GM21529 (cell line): ENCODE data around the gene UNC119.
"Not testable (repeated sequence)": the region's sequence is repeated elsewhere in the genome, so short reads cannot be mapped to it uniquely, and the experiment has no call there.

ENCODE experiments used
- ATAC-seq: cut with Tn5 transposase; IDR thresholded peaks from one replicate; pipeline ENCODE4 v1.9.1; 2021; ENCODE audit not compliant: unreplicated experiment

The UNC119 gene

DNA sequence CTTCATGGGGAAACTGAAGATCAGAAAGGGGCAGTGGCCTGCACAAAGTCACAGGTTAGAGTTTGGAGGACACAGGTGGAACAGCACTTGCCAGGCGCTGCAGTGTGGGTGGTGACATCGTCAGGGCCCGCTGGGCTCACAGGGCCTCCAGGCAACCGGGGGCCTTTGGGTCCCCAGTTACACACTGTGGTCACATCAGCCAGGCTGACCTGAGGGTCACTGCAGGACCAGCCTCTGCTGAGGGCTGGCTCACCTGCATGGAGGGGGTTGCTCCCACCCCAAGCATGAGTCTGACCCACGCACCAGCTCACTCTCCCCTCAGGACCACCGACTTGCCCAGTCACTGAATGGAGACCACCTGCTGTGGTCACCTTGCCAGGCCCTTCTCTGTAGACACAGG lies 29.2 kb downstream of the UNC119 start:
- ATAC-seq, result no peak

DNA sequence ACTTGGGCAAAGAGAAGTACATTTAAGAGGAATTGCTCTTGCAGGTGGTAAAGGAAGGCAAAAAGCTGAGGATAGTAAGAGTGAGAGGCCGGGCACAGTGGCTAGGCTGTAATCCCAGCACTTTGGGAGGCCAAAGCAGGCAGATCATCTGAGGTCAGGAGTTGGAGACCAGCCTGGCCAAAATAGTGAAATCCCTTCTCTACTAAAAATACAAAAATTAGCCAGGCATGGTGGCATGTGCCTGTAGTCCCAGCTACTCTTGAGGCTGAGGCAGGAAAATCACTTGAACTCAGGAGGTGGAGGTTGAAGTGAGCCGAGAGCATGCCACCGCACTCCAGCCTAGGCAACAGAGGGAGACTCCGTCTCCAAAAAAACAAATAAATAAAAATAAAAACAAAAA lies 30.1 kb downstream of the UNC119 start:
- not testable (repeated sequence) for ATAC-seq

DNA sequence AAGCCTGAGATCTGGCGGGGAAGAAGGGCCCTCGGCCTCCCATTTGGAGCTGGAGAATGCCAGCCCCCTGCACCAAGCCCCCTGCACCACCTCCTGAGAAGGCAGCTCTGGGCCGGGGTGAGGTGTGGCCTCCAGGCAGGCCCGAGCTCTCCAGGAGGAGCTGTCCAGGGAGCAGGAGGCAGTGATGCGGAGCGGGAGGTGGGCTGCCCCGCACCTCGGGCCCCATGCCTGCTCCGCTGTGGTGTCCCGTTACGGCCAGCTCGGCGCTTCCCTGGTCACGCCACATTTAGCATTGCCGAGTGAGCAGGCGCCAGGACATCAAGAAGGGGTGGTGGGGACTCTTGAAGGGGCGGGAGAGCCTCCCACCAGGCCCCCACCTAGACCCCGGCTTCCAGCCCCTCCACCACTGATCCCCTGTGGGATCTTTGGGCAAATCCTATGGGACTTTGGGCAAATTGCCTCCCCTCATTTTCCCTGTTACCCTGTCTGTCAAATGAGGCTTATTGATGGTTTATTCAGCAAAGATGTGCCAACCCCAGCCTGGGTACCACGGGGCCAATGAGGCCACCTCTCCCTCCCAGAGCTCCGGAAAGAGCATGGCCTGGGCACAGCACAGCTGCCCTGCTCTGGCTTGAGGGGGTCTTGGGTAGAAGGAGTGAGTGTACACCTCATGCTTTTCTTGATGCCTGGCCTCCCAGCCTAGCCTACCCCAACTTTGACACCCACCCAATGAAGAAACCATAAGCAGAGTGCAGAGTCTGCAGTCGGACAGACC lies 30.9 kb downstream of the UNC119 start:
- ATAC-seq, result no peak

DNA sequence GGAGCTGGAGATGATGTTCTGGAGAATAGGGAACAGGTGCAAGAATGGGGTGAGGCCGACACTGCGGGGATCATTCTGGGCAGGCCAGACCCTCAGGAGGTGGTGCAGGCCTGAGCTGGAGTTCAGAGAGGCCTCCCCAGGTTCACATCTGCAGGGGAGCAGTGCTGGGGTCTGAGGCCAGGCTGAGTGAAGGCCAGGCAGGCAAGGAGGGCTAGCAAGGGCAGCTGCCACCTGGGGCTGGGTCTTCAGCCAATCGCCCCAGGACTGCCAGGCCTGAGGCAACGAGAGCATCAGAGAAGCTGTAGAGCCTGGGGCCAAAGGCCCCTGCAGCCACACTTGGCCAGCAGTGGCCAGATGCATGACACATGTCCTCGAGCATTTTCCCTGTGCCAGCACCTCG lies 31.7 kb downstream of the UNC119 start:
- ATAC-seq, result no peak

DNA sequence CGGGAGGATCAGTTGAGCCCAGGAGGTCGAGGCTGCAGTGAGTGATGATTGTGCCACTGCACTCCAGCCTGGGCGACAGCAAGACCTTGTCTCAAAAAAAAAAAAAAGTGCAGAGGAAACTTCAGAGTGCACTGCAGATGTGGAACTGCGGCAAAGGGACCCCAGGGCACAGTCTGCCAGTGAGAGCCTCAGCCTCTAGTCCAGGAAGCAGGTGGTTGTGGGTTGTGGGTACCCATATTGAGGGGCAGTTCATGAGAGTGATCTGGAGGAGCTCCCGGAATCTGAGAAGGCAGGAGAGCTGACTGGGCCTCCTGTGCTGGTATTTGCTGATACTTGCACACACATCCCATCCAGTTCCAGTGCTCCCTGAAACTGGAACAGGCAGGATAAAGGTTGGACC lies 33.2 kb downstream of the UNC119 start:
- no peak for ATAC-seq

DNA sequence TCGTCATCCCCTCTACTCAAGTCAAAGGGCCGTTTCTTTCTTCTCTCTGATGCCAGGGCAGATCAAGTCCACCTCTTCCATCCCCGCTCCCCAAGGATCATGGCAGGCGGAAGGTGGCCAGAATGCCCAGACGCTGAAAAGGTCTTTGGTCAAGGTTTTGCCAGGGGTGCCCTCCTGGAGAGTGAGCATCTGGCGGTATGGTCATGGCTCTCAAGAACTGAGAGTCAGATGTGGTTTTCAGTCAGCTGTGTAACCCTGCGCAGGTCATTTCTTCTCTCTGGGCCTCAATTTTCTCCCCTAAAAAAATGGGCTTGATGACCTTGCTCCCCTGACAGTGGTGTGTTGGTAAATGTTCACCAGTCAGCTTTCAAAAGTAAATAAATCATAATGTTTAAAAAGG lies 33.8 kb downstream of the UNC119 start:
- ATAC-seq, result no peak

DNA sequence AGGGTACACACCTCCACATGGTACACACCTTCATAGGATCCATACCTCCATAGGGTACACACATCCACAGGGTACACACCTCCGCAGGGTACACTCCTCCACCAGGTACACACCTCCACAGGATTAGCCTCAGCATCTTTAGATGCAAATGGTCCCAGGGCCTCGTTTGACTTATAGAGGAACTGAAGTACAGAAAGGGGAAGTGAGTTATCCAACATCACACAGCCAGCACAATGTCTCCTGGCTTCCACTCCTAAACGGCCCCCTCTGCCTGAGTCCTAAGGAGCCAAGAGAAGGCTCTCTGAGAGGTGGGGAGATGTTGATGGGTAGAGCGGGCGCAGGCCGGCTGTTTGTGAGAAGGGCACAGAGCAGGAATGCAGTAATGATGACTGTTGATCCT lies 34.3 kb downstream of the UNC119 start:
- no peak for ATAC-seq

DNA sequence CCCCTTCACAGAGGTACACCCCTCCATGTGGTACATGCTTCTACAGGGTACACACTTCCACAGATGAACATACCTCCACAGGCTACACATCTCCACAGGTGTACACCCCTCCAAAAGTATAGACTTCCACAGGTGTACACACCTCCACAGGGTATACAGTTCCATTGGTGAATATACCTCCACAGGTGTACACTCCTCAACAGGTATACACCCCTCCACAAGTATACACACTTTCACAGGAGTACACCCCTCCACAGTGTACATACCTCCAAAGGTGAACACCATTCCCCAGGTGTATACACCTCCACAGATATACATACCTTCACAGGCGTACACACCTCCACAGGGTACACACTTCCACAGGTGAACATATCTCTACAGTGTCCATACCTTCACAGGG lies 36.9 kb downstream of the UNC119 start:
- ATAC-seq, result no peak

DNA sequence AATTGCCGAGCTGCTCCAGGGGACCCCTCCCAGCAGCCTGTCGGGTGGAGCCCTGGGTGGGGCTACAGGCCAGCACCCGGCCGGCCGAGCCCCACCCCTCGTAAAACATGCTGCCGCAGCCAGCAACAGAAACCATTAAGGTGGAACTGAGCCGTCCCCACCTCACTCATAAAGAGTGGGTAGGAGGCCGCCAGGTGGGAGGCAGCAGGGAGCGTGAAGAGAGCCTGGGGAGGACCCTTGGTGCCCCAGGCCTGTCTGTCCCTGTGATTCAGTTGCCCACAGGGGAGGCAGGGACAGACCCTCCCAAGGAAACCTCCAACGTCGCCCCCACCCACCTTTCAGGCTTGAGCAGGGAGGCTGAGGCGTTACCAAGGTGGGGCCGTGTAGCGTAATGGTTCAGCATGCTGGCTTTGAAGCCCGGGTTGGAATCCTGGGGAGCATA lies 37.8 kb downstream of the UNC119 start:
- ATAC-seq, result no peak

DNA sequence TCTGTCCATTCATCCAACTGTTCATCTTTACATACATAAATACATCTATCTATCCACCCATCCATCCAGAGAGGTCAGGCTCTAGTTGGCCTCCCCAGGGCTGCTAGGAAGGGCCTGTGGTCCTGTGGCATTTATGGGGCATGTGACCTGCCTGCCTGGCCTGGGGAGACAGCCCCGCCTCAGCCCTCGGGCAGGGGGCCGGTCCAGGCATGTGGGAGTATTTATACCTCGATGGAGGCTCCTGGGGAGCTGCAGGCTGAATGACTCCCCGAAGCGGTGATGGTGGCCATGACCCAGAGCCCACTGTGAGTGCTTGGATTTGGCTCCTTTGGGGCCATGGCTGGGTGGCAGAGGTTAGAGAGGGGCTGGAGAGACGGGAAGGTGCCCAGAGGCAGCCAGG lies 38.9 kb downstream of the UNC119 start:
- no peak for ATAC-seq

DNA sequence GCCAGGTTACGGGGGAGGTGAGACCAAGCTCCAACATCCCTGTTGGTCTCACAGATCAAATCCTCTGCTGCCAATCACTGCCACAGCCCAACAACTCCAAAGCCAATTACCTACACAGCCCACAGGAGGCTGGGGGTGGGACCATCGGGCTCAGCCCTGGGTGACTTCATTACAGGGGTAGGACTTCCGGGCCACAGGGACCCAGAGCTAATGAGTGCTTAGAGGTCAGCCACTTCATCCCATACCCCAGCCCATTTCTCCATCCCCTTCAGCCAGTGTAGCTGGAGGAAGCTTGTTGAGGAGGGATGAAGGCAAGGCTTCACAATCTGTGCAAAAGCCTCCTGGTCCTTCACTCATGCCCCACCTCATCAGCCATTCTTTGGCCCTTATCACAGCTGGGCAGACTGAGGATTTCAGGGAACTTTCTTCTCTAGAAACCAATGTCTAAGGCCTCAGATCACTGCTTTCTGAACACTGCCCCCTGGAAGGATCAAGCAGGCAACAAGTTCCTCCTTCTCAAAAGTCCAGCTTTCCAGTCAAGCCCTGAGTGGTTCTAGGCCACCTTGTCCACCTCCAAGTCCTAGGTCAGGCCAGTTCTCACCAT lies 40.5 kb downstream of the UNC119 start:
- ATAC-seq, result no peak

DNA sequence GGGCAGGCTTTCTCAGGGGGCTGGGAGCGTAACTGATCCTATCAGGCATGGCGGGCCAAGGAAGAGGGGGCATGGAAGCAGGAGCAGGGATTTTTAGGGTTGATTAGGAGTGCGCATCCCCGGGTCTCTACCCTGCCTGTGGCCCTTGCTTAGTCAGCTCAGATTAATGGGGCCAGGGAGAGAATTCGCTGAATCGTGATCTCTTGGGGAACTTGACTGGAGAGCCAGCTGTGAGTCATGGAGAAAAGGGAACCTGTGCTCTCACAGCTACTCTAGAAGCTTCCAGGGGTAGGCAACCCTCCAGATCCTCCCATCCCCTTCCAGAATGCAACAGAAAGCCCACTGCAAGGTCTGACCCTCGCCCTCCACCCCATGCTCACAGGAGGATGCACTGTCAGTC lies 42.6 kb downstream of the UNC119 start:
- no peak for ATAC-seq

DNA sequence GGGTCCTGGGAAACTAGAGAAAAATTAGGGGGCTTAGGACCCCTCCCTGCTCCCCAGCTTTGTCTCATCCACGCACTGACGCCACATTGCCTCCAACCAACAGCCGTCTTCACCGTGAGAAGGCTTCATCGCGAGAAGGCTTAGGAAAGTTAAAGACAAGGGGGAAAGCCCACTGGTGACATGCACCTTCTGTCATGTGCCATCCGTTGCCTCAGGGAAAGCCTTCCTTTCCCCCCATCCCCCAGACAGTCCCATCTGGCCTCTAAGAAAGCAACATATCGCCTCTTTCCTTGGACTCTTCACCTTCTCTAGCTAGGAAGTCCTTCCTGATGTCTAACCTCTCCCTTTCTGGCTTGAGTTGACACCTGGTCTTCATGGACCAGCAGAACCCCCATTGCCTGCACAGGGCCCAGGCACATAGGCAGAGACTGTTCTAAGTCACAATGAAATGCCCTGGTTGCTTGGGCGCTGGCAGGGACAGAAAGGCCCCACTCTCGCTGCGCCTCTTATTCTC lies 44.2 kb downstream of the UNC119 start:
- ATAC-seq, result no peak

DNA sequence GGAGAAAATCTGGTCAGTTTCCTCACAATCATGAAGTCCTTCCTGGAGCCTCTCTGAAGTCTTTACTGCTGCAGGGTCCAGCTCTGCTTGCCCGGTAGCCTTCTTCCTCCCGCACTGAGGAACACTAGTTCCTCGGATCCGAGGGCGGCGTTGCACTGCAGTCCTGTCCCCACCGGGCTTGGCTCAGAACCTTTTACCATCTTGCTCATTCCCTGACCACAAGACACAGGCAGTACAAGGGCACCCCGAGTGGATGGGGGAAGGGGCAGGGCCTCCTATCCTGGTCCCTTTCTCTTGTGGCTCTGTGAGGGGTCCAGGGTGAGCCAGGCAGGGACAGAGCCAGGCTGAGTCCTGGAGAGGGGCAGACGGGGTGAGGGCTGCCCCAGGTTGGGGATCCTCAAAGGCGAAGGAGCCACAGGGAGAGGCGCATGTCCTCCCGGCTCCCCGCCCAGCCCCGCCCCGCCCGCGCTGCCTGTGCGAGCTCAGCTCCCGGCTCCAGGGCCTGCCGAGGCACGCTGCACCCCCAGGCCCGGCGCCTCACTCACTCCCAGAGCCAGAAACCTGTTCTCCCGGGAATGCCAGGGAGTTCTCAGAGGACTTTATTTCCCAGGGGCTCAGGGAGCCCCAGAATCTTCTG lies 44.7 kb downstream of the UNC119 start:
- no peak for ATAC-seq

DNA sequence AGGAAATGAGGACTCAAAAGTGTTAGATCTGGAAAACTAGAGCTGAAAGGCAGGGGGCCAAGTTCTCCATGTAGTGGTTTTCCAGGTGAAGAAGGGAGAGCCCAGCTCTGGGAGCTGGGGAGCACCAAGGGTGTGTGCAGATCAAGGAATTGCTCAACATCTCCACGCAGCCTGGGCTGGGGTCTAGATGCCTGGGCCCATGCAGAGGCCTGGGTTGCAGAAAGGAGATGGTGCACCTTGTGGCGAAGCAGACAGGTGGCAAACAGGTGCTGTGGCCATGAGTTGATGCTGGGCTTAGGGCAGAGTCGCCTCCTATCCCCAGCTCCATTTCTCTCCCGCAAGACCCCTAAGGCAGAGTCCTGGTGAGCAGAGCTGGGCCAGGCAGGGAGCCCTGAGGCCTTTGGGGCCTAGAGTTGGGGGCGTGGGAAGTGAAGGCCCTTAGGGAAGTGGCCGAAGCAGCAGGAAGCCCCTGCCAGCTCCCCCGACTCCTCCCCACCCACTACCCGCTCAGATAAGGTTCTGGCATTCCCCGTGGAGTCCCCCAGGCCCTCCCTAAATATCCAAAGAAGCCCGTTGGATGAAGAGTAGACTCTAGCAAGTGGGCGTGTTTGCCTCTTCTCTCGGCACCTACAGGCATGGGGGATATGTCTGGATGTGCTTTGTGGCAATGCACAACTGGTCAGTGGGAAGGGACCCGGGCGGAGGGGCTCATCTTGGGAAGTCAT lies 45.5 kb downstream of the UNC119 start:
- no peak for ATAC-seq

DNA sequence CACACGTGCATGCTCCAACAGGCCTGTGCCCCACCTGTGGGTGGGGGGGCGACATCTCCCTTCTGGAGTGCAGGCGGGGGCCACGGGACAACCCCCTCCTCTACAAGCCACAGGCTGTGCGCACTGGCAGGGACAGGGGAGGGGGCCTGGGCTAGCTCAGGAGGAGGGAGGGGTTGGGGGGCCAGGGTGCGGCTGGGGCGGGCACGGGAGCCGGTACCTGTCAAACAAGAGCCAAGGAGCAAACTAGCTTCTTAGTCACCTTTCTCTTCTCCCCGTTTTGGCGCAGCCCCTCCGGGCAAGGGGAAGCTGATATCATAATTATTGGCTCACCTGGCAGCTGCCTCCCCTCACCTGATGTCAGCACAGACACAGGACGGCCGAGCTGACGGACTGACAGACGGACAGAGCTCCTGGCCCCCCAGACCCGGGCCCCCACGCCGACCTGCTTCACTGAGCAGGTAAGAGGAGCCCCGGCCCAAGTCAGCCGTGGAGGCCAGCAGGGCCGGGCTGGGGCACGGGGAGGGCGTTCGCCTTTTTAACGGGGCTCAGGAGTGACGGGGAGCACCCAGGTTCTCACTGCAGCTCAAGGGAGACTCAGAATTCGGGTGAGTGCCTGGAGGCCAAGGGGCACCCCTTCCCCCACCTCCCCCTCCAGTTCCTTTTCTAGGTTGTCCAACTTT lies 46.3 kb downstream of the UNC119 start, which contains the start of gene FOXN1:
FOXN1 (plus strand) TSS at position 363 of the 680 bp plus-strand sequence. CDS start 17,622 bp downstream, outside the sequence.
- ATAC-seq, result no peak

DNA sequence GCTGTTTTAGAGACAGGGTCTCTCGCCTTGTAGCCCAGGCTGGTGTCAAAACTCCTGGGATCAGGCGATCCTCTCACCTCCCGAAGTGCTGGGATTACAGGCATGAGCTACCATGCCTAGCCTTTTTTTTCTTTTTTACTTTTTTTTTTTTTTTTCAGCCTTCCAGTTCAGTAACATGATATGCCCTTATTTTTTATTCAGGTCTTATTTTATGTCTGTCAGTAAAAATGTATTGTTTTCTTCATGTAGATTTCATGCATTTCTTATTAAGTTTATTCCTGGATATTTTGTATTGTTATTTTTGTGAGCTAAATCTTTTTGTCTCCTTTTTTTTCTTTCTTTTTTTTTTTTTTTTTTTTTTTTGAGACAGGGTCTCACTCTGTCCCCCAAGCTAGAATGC lies 49.0 kb downstream of the UNC119 start:
- ATAC-seq, result no peak

DNA sequence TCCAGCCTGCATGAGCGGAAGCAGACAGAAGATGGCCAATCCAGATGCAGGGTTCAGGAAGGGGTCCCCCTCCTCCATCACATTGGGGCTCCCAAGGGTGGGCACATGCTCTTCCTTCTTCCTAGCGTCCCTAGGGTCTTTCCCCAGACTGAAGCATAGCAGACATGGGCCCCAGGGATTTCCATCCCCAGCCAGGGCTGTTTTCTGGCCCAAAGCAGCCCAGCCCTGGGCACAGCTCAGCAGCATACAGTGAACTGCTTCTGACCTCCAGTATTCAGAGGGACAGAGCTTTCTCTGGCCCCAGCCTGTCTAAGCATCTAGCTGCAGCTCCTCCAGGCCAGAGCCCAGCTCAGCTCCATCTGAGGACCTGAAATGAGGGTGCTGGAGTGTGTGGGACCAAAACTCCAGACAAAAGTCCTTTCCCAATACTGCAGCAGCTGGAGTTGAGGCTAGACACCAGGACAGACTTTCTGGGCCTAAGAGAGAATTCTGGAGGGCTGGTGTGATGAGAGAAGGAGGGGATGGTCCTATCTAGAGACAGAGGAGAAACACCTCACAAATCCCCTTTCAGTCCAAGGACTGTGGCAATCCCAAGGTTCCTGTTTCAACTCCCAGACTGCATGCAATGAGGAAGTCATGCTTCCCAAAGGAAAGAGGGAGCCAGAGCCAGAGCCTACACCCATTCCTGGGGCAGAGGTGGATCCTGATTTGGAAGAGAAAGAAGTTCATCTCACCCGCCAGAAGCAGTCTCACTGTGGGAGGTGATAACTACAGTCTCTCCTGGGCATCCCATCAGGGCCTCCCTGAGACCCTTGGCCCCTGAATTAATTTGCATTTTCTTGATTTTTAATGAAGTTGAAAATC lies 50.8 kb downstream of the UNC119 start:
- no peak for ATAC-seq

DNA sequence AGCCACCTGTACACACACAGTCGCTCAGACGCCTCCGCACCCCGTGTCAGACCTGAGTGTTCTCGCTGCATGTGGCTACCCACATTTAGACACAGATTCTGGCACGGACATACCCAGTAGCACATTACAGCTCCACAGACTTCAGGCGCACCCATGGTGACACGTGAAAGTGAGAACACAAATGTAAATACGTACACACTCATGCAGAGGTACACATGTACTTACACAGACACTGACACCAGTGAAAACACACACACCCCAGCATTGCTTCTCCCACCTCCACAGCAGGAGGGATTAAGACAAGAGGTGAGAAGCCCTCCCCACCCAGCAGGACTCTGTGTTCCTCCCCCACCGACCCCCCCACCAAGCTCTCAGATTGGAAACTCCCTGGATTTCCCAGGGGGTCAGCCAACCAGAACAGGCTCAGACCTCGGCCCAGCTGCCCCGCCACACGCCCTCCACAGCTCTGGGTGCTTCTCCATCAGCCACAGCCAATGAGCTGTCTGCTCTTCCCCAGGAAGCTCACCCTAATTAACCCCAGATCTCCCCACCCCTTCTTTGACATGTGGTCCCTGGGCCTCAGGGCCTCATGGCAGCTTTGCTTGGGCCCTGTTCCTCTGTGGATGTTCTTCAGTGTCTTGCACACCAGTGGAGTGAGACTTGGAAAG lies 51.6 kb downstream of the UNC119 start:
- ATAC-seq, result peak; percentile 61
